Calu3 (cell line): ENCODE measurements around the gene RYR1. TPM values are rescaled to one million over a fixed set of nuclear protein-coding genes. Genes with fewer than 3 reads are reported as not detected.

Experiments used
- Bru-seq: library from RNA; stranded (reverse); fragments of 400-500 nt; gene quantifications from one replicate; lab custom pipeline; 2021; lab: Mats Ljungman, UMichigan
- BruChase-seq, 2 experiments: library from RNA; stranded (reverse); fragments of 400-500 nt; gene quantifications; one replicate each; lab custom pipeline; 2021; lab: Mats Ljungman, UMichigan
- BruUV-seq: library from RNA; stranded (reverse); fragments of 400-500 nt; replicated peaks from 2 replicates; lab custom pipeline; 2021; lab: Mats Ljungman, UMichigan
- CTCF ChIA-PET: fragments of 300-600 bp; sonication (Branson Sonifier 250); formaldehyde crosslinking; loops from one replicate; lab custom pipeline; 2022; ENCODE audit warnings: antibody characterized with exemption; lab: Charles Lee
- DNase-seq: peaks from one replicate; pipeline ENCODE4 v3.0.0; 2022
- H3K27ac Mint-ChIP-seq: one replicate; pipeline ENCODE4 v1.8.0; 2022; ENCODE audit warnings: mixed read lengths; ENCODE audit not compliant: unreplicated experiment
- H3K27me3 Mint-ChIP-seq: one replicate; pipeline ENCODE4 v1.8.0; 2022; ENCODE audit warnings: mixed read lengths; ENCODE audit not compliant: unreplicated experiment
- H3K36me3 Mint-ChIP-seq: one replicate; pipeline ENCODE4 v1.8.0; 2022; ENCODE audit warnings: mild to moderate bottlenecking, moderate library complexity, mixed read lengths; ENCODE audit not compliant: insufficient read depth, unreplicated experiment
- H3K4me1 Mint-ChIP-seq: one replicate; pipeline ENCODE4 v1.8.0; 2022; ENCODE audit warnings: mild to moderate bottlenecking, low read depth, mixed read lengths; ENCODE audit not compliant: unreplicated experiment
- H3K4me3 Mint-ChIP-seq: one replicate; pipeline ENCODE4 v1.8.0; 2022; ENCODE audit warnings: mild to moderate bottlenecking, low read depth, moderate library complexity, mixed read lengths; ENCODE audit not compliant: unreplicated experiment
- H3K9me3 Mint-ChIP-seq: one replicate; pipeline ENCODE4 v1.8.0; 2022; ENCODE audit warnings: low read depth, mixed read lengths; ENCODE audit not compliant: unreplicated experiment
- intact Hi-C: fragments of 100-400 bp; cut with micrococcal nuclease; formaldehyde crosslinking; loops from one replicate; pipeline ENCODE4 v1.10.0; 2022; ENCODE audit not compliant: unreplicated experiment
- long read RNA-seq: library from polyadenylated mRNA; stranded (forward); transcript quantifications from one replicate; pipeline ENCODE4 v2.0.0, GENCODE V29; 2022
- total RNA-seq: library from RNA; stranded (reverse); gene quantifications from 2 replicates; pipeline ENCODE4 v1.2.3, GENCODE V29; 2022
- TF ChIP-seq, protein P1 (sequence below): fragments of 200-600 bp; IDR thresholded peaks from one replicate; pipeline ENCODE4 v1.8.0; 2022; ENCODE audit warnings: antibody characterized with exemption; ENCODE audit not compliant: unreplicated experiment

The RYR1 gene
- total RNA-seq (1.4 and 1.5 TPM in 2 replicates), Bru-seq, nascent RNA (percentile 8 among the genes with signal in this experiment), BruChase-seq, experiment 1, labeled RNA remaining after a 6-hour chase (percentile 12 among the genes with signal in this experiment), BruChase-seq, experiment 2, labeled RNA remaining after a 2-hour chase (percentile 7 among the genes with signal in this experiment)
- long read RNA-seq, partial matches to known transcripts: 0 of 4 reads
- long read RNA-seq, other reads (novel, unspliced or antisense): 4 of 4 reads

DNA sequence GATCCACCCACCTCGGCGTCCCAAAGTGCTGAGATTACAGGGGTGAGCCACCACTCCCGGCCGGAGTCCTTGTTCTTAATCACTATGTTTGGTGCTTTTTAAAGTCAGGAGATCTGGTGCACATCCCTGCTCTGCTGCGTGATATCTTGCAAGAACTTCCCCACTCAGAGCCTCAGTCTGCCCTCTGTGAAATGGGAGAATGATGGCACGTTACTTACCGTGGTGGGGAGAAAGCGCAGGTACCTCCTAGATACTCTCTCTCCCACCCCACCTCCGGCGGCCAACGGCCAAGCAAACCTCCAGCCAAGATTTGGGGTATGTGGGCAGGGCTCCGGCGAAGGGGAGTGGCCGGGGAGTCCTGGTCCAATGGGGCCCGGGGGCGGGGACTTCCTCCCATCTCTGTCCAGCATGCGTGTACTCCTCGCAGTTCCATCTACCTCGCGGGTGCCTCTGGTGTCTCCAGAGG, at the start of gene RYR1:
Gene RYR1, plus strand, starts transcription at position 424 of the 466 bp plus-strand sequence. CDS start 139 bp downstream, outside the sequence.
- TF ChIP-seq, protein P1, sequence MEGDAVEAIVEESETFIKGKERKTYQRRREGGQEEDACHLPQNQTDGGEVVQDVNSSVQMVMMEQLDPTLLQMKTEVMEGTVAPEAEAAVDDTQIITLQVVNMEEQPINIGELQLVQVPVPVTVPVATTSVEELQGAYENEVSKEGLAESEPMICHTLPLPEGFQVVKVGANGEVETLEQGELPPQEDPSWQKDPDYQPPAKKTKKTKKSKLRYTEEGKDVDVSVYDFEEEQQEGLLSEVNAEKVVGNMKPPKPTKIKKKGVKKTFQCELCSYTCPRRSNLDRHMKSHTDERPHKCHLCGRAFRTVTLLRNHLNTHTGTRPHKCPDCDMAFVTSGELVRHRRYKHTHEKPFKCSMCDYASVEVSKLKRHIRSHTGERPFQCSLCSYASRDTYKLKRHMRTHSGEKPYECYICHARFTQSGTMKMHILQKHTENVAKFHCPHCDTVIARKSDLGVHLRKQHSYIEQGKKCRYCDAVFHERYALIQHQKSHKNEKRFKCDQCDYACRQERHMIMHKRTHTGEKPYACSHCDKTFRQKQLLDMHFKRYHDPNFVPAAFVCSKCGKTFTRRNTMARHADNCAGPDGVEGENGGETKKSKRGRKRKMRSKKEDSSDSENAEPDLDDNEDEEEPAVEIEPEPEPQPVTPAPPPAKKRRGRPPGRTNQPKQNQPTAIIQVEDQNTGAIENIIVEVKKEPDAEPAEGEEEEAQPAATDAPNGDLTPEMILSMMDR: no peak
- no peaks in the 10 kb centered on the region for H3K9me3 Mint-ChIP-seq
- no peaks in the 10 kb centered on the region for H3K36me3 Mint-ChIP-seq
- no peak for DNase-seq
- H3K4me3 Mint-ChIP-seq: no peak within 1 kb of the TSS
- BruUV-seq: no TSS peak
- no peak within 1 kb of the TSS for H3K27ac Mint-ChIP-seq
- H3K4me1 Mint-ChIP-seq: no peaks in the 10 kb centered on the region
- CTCF ChIA-PET: no interaction called here
- H3K27me3 Mint-ChIP-seq: peaks cover 64% of the 10 kb centered on the region
- intact Hi-C loops: no loop called here

DNA sequence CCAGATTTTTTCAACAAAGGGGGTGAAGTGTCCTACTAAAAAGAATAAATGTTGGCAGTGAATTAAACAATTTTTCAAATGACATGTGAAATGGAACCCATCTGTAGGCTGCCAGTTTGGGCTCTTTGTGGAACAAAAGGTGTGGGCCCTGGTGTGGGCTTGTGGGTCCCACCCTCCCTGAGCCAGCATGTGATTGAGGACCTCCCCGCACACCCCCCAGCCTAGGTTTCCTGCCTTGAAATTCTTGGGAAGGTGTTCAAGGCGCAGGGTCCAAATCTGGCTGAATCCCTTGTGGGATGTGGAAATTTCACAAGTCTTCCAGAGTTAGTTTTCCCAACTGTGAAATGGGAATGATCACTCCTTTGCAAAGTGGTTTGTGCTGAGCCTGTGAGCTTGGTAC, 49.7 kb upstream of the RYR1 start:
- TF ChIP-seq, protein P1: no peak
- peaks cover 15% of the 10 kb centered on the region for H3K4me1 Mint-ChIP-seq
- CTCF ChIA-PET: interaction anchor here (1.2 kb wide), 1 partner anchor 10 kb away, joined by 3 read pairs; the partner anchor contains the start of gene PSMD8
- H3K27ac Mint-ChIP-seq: no peak overlapping the region
- DNase-seq: no peak
- no peaks in the 10 kb centered on the region for H3K27me3 Mint-ChIP-seq
- intact Hi-C loops: no loop called here
- no peak overlapping the region for H3K4me3 Mint-ChIP-seq
- no TSS peak for BruUV-seq
- no peaks in the 10 kb centered on the region for H3K9me3 Mint-ChIP-seq
- peaks cover 81% of the 10 kb centered on the region for H3K36me3 Mint-ChIP-seq

DNA sequence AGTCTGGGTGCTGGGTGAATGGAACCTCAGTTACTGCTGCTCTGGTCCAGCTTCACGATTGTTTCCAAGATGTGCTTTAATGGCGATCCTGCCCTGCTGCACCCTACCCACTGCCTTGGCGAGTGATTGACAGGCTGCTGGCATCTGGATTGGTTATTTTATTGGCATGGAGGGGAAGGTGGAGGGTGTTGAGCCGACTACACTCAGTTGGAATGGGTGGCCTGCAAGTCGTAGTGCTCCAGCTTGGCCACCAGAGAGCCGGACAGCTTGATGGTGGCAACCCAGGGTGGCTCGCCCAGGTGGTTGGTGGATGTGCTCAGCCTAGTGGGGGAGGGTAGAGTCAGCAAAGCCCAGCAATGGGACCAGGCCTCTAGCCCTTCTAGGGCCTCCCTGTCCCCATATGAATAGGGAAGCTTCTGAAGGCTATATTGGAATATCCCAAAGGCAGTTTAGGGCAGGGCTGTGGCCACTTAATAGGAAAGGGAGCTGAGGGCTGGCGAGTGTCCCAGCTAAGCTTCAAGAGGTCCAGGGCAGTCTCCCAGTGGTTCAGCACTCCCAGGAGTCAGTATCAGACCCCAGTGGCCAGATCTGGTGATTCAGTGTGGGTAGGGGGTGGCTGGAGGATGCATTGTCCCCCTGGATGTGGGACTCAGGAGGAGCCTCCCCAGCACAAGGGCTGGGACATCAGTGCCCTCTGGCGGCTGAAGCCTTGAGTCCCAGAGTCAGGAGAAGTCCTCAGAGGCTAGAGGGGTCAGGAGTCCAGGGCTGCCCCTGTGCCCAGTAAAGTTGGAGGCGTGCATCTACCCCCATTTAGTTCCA, 49.1 kb upstream of the RYR1 start:
- Mint-ChIP-seq H3K27ac (no peak overlapping the region), H3K4me3 (no peak overlapping the region), H3K4me1 (peaks cover 15% of the 10 kb centered on the region), H3K36me3 (peaks cover 80% of the 10 kb centered on the region), H3K27me3 (peaks cover 1% of the 10 kb centered on the region), H3K9me3 (no peaks in the 10 kb centered on the region)
- TF ChIP-seq, protein P1: peak; percentile 52
- BruUV-seq: no TSS peak
- intact Hi-C loops: no loop called here
- CTCF ChIA-PET: interaction anchor here (0.5 to 1.2 kb wide), 3 partner anchors 10 to 155 kb away, joined by 3 to 4 read pairs (median 3); partner anchors contain the start of gene PSMD8
- no peak for DNase-seq

DNA sequence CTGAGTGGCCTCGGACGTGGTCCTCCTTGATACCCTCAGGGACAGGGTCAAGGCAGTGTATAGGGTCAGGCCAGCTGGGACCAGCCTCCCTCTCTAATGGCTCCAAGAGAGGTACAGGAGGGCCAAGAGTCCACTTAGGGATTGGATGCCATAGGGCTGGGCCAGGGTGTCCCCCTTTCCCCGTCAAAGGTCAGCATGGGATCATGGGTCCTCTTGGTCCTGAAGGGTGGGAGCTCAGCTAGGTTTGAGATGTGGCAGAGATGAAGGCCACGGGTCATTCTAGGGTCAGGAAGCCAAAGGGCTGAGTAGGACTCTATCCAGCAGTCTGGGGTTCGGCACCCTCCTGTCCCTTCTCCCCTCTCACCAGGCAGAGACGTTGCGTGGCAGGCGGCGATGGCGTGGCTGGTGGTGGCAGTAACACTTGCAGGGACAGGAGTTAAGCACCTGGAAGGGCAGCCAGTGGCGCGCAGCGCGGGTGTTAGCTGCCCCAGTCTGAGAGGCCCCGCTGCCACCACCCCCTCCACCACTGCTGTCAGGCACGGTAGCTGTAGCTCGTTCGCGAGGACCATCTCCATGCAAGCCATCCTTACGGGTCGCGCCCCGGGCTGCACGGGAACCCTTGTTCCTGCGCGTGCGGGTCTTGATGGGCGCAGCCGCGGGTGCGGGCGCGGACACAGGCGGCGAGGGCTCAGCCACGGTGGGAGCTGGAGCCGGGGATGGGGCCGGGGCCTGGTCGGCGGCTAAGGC, 48.3 kb upstream of the RYR1 start:
- no peak for DNase-seq
- no peak overlapping the region for H3K4me3 Mint-ChIP-seq
- intact Hi-C loops: no loop called here
- BruUV-seq: no TSS peak
- H3K36me3 Mint-ChIP-seq: peaks cover 78% of the 10 kb centered on the region
- TF ChIP-seq, protein P1: no peak
- H3K27me3 Mint-ChIP-seq: peaks cover 9% of the 10 kb centered on the region
- H3K4me1 Mint-ChIP-seq: peaks cover 15% of the 10 kb centered on the region
- H3K27ac Mint-ChIP-seq: no peak overlapping the region
- CTCF ChIA-PET: interaction anchor here (0.6 kb wide), 2 partner anchors 116 to 145 kb away, joined by 4 read pairs; no protein-coding TSS in a partner anchor
- no peaks in the 10 kb centered on the region for H3K9me3 Mint-ChIP-seq
